GM12864 (cell line): ENCODE data around the gene NEURL1B.

Experiments
- DNase-seq: peaks from one replicate; pipeline ENCODE4 v3.0.0-alpha.2; 2011; ENCODE audit warnings: low read depth
- H3K4me3 ChIP-seq: 2 replicates; pipeline ENCODE4 v1.5.1; 2011; ENCODE audit warnings: mild to moderate bottlenecking, low read depth, low read length, control low read depth
- CTCF ChIP-seq: IDR thresholded peaks from 2 replicates; pipeline ENCODE4 v1.5.1; 2011; ENCODE audit warnings: low read depth, mild to moderate bottlenecking, moderate library complexity, low read length, control low read depth, inconsistent platforms; ENCODE audit errors: missing control alignments

Gene NEURL1B

GRCh38 chr5:172678902-172679301, 37.8 kb downstream of the NEURL1B start:
- no peak overlapping the region for H3K4me3 ChIP-seq
- no peak for DNase-seq
- no peak for TF ChIP-seq CTCF

GRCh38 chr5:172679628-172680212, 38.7 kb downstream of the NEURL1B start:
- H3K4me3 ChIP-seq = no peak overlapping the region
- no peak for DNase-seq
- TF ChIP-seq CTCF = no peak

DNA sequence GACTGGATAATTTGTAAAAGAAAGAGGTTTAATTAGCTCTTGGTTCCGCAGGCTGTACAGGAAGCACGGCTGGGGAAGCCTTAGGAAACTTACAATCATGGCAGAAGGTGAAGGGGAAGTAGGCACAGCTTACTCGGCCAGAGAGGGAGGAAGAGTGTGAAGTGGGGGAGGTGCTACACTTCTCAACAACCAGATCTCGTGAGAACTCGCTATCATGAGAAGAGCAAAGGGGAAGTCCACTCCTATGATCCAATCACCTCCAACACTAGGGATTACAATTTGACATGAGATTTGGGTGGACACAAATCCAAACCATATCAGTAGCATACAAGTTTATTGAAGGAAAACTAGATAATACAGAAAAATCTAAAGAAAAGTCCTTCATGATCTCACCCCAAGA, 39.9 kb downstream of the NEURL1B start:
- DNase-seq = no peak
- no peak overlapping the region for H3K4me3 ChIP-seq
- no peak for TF ChIP-seq CTCF

GRCh38 chr5:172681421-172681820, 40.4 kb downstream of the NEURL1B start:
- no peak for DNase-seq
- no peak for TF ChIP-seq CTCF
- H3K4me3 ChIP-seq = no peak overlapping the region

GRCh38 chr5:172683264-172683644, 42.2 kb downstream of the NEURL1B start:
- TF ChIP-seq CTCF = no peak
- H3K4me3 ChIP-seq = no peak overlapping the region
- no peak for DNase-seq

DNA sequence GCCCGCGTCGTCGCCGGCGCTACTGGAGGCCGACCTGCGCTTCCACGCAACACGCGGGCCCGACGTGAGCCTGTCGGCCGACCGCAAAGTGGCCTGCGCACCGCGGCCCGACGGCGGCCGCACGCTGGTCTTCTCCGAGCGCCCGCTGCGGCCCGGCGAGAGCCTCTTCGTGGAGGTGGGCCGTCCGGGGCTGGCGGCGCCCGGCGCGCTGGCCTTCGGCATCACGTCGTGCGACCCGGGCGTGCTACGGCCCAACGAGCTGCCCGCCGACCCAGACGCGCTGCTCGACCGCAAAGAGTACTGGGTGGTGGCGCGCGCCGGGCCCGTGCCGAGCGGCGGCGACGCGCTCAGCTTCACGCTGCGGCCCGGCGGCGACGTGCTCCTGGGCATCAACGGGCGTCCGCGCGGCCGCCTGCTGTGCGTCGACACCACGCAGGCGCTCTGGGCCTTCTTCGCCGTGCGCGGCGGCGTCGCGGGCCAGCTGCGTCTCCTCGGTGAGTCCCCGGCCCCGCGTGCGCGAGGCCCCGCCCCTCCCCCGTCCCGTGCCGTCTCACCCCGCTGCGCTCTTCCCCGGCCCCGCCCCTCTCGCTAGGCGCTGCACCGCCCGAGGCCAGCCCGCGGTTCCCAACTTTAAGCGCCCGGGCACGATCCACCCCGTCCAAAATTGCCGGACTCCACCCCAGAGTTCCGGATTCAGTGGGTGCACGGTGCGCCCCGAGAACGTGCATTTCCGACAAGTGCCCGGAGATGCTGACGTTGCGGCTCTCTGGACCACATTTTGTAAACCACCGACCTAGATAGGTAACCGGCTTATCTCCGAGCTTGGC, 42.8 kb downstream of the NEURL1B start:
- H3K4me3 ChIP-seq = no peak overlapping the region
- TF ChIP-seq CTCF = no peak
- DNase-seq = no peak

DNA sequence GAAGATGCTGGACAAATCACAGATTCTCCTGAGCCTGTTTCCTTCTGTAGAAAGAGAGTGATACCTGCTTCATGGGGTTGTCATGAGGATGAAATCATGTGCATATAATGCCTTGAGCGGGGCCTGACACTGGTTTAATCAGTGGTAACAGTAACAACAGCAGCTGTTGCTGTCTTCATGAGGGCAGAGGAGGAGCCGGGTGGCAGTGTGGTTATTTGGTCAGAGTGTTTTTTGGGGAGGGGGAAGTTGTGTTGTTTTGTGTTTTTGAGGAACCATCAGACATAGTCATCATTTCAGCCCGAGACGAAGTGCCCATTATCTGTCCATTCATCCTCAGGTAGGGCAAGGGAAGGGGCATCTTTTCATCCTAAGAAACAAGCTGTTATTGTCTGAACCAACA, 44.0 kb downstream of the NEURL1B start:
- TF ChIP-seq CTCF = no peak
- H3K4me3 ChIP-seq = no peak overlapping the region
- no peak for DNase-seq
